IMR-90 (cell line): ENCODE results near the gene SBSN. TPM values are rescaled to one million over a fixed set of nuclear protein-coding genes. Genes with fewer than 3 reads are reported as not detected.

ENCODE experiments used
- ATAC-seq: fragments of 200-7000 bp; cut with Tn5 transposase; 2 replicates; pipeline ENCODE4 v1.9.1; 2020; ENCODE audit warnings: low read depth, mild to moderate bottlenecking, moderate library complexity
- BruUV-seq: library from RNA; stranded (reverse); fragments of 400-500 nt; replicated peaks from 2 replicates; lab custom pipeline; 2021; lab: Mats Ljungman, UMichigan
- CTCF ChIA-PET: fragments of 300-600 bp; formaldehyde crosslinking; extraction: SDS; loops from one replicate; lab custom pipeline; 2021; ENCODE audit warnings: antibody characterized with exemption; lab: Yijun Ruan, JAX
- POLR2A ChIA-PET: fragments of 300-600 bp; sonication (Branson Sonifier 250); formaldehyde crosslinking; loops from one replicate; lab custom pipeline; 2022; ENCODE audit warnings: antibody characterized with exemption; ENCODE audit not compliant: unreplicated experiment; lab: Charles Lee
- DNase-seq: peaks from one replicate; pipeline ENCODE4 v3.0.0; 2013
- H2AFZ ChIP-seq: replicated peaks from 2 replicates; pipeline ENCODE3; 2013; ENCODE audit warnings: low read length, mild to moderate bottlenecking; ENCODE audit not compliant: poor library complexity
- H2AK5ac ChIP-seq: 2 replicates; pipeline ENCODE4 v1.6.1; 2013; ENCODE audit warnings: low read depth, low read length, inconsistent platforms
- H2AK9ac ChIP-seq: replicated peaks from 2 replicates; pipeline ENCODE3; 2013; ENCODE audit warnings: mild to moderate bottlenecking, low read depth, low read length, moderate library complexity; ENCODE audit not compliant: poor library complexity
- H2BK120ac ChIP-seq: 2 replicates; pipeline ENCODE4 v1.6.1; 2013; ENCODE audit warnings: low read depth, low read length, inconsistent platforms
- H2BK15ac ChIP-seq: 3 replicates; pipeline ENCODE4 v1.6.1; 2013; ENCODE audit warnings: low read depth, low read length, inconsistent platforms
- H2BK20ac ChIP-seq: 2 replicates; pipeline ENCODE4 v1.6.1; 2013; ENCODE audit warnings: low read depth, mild to moderate bottlenecking, inconsistent platforms, low read length, moderate library complexity
- H2BK5ac ChIP-seq: 2 replicates; pipeline ENCODE4 v1.6.1; 2013; ENCODE audit warnings: mild to moderate bottlenecking, low read depth, low read length, inconsistent platforms; ENCODE audit not compliant: poor library complexity, severe bottlenecking
- H3K14ac ChIP-seq: replicated peaks from 2 replicates; pipeline ENCODE4 v1.6.1; 2013; ENCODE audit warnings: low read depth, low read length, inconsistent platforms
- H3K18ac ChIP-seq: 2 replicates; pipeline ENCODE4 v1.6.1; 2013; ENCODE audit warnings: low read depth, low read length, control low read depth
- H3K23ac ChIP-seq: 2 replicates; pipeline ENCODE4 v1.6.1; 2013; ENCODE audit warnings: low read depth, low read length, inconsistent platforms
- H3K27ac ChIP-seq: 2 replicates; pipeline ENCODE4 v1.5.1; 2013; ENCODE audit warnings: mild to moderate bottlenecking, control low read depth, low read length; ENCODE audit not compliant: insufficient read depth
- H3K27me3 ChIP-seq: 2 replicates; pipeline ENCODE4 v1.6.1; 2013; ENCODE audit warnings: low read length; ENCODE audit not compliant: control insufficient read depth, insufficient read depth
- H3K36me3 ChIP-seq: 2 replicates; pipeline ENCODE4 v1.6.1; 2013; ENCODE audit warnings: low read length, mixed read lengths; ENCODE audit not compliant: control insufficient read depth, insufficient read depth
- H3K4ac ChIP-seq: 2 replicates; pipeline ENCODE4 v1.6.1; 2013; ENCODE audit warnings: low read depth, low read length, inconsistent platforms
- H3K4me1 ChIP-seq: 2 replicates; pipeline ENCODE4 v1.6.1; 2013; ENCODE audit warnings: low read length, mixed read lengths; ENCODE audit not compliant: control insufficient read depth, insufficient read depth
- H3K4me2 ChIP-seq: 2 replicates; pipeline ENCODE4 v1.6.1; 2013; ENCODE audit warnings: low read depth, mild to moderate bottlenecking, control low read depth, low read length, moderate library complexity
- H3K4me3 ChIP-seq: 2 replicates; pipeline ENCODE4 v1.5.1; 2013; ENCODE audit warnings: low read depth, mild to moderate bottlenecking, control low read depth, low read length, moderate library complexity; ENCODE audit not compliant: insufficient read depth
- H3K56ac ChIP-seq: 2 replicates; pipeline ENCODE4 v1.6.1; 2013; ENCODE audit warnings: low read length, inconsistent platforms; ENCODE audit not compliant: insufficient read depth; ENCODE audit errors: extremely low read depth
- H3K79me1 ChIP-seq, 2 experiments: 2 replicates each; pipeline ENCODE4 v1.6.1; 2013; ENCODE audit warnings: low read length in 2 of 2, inconsistent platforms in 1 of 2, low read depth in 1 of 2
- H3K9ac ChIP-seq: 2 replicates; pipeline ENCODE4 v1.6.1; 2013; ENCODE audit warnings: low read depth, low read length, control low read depth
- H3K9me1 ChIP-seq: 2 replicates; pipeline ENCODE4 v1.6.1; 2013; ENCODE audit warnings: low read length, inconsistent platforms; ENCODE audit not compliant: insufficient read depth
- H3K9me3 ChIP-seq: 2 replicates; pipeline ENCODE4 v1.6.1; 2013; ENCODE audit warnings: low read length; ENCODE audit not compliant: control insufficient read depth, insufficient read depth
- H4K20me1 ChIP-seq: 2 replicates; pipeline ENCODE4 v1.6.1; 2013; ENCODE audit warnings: low read length, inconsistent platforms; ENCODE audit not compliant: insufficient read depth
- H4K5ac ChIP-seq: 2 replicates; pipeline ENCODE4 v1.6.1; 2013; ENCODE audit warnings: mild to moderate bottlenecking, low read depth, low read length, control low read depth
- H4K8ac ChIP-seq, 2 experiments: 2 replicates each; pipeline ENCODE4 v1.6.1; 2013; ENCODE audit warnings: low read depth in 2 of 2, low read length in 2 of 2, control low read depth in 1 of 2, inconsistent platforms in 1 of 2
- H4K91ac ChIP-seq: 2 replicates; pipeline ENCODE4 v1.6.1; 2013; ENCODE audit warnings: low read depth, low read length, inconsistent platforms; ENCODE audit not compliant: insufficient read depth
- FOS ChIP-seq: fragments of 150-350 bp; IDR thresholded peaks from 2 replicates; pipeline ENCODE4 v1.6.1; 2016; ENCODE audit warnings: low read depth, low read length
- MAFK ChIP-seq: IDR thresholded peaks from 2 replicates; pipeline ENCODE4 v1.6.1; 2012; ENCODE audit warnings: low read depth, low read length, improper control_type of control experiment
- RFX5 ChIP-seq: IDR thresholded peaks from 2 replicates; pipeline ENCODE4 v1.8.0; 2012; ENCODE audit warnings: low read depth, mild to moderate bottlenecking, low read length, moderate library complexity
- SMC3 ChIP-seq: fragments of 150-350 bp; IDR thresholded peaks from 2 replicates; pipeline ENCODE4 v1.6.1; 2016; ENCODE audit warnings: low read depth, mild to moderate bottlenecking, antibody characterized with exemption, low read length, moderate library complexity
- WGBS, 2 experiments: methylation state at CpG; one replicate each; pipeline versions ENCODE4 v1.1.5 to v1.1.7; 2013; ENCODE audit warnings: missing lambda C conversion rate in 2 of 2; ENCODE audit not compliant: insufficient read length in 1 of 2; ENCODE audit errors: extremely low coverage in 2 of 2; 5-methylcytosine and 5-hydroxymethylcytosine counted together
- dilution Hi-C: fragments of 300-500 bp; cut with HindIII; formaldehyde crosslinking; loops from one replicate; pipeline ENCODE4 v1.14.3; 2018; ENCODE audit warnings: low sequenced_read_pairs; ENCODE audit not compliant: unreplicated experiment
- in situ Hi-C: fragments of 300-500 bp; cut with MboI; formaldehyde crosslinking; loops from 3 replicates; pipeline ENCODE4 v1.14.3; 2019; ENCODE audit warnings: low sequenced_read_pairs, inconsistent platforms, mixed read lengths
- intact Hi-C: fragments of 100-400 bp; cut with micrococcal nuclease; formaldehyde crosslinking; loops from 2 replicates; pipeline ENCODE4 v1.10.0; 2022
- polyA plus RNA-seq, 3 experiments: library from polyadenylated mRNA; depleted of rRNA; stranded (reverse); fragments of >200 nt; gene quantifications; 2 replicates each; pipeline ENCODE4 v1.2.3, GENCODE V29; 2012; ENCODE audit warnings: low replicate concordance in 1 of 3
- total RNA-seq: library from RNA; depleted of rRNA; stranded (reverse); fragments of >200 nt; gene quantifications from 2 replicates; pipeline ENCODE4 v1.2.3, GENCODE V29; 2012
- TF ChIP-seq, protein P1 (sequence below): fragments of 150-350 bp; IDR thresholded peaks from 2 replicates; pipeline ENCODE4 v1.6.1; 2017; ENCODE audit warnings: mild to moderate bottlenecking, antibody characterized with exemption, low read length, low read depth

The SBSN gene
- total and polyA plus RNA-seq, 2 of the 4 experiments (the other 2 are of a cell fraction) = 0.72 to 6.4 TPM

- intact Hi-C loops = no loop called here
- Histone ChIP-seq H4K8ac (no peak overlapping the region), H2AFZ (no peak overlapping the region), H3K36me3 (no peaks in the 10 kb centered on the region), H2AK9ac (no peak overlapping the region), H3K4ac (no peak overlapping the region), H3K56ac (no peak overlapping the region), H2BK5ac (no peak overlapping the region), H2BK20ac (peak overlapping the region; percentile 59; the same call in 1 of the 2 replicates), H3K27ac (no peak overlapping the region), H4K20me1 (no peaks in the 10 kb centered on the region), H3K9ac (no peak overlapping the region), H3K9me1 (peaks cover 16% of the 10 kb centered on the region), H3K18ac (no peak overlapping the region), H2AK5ac (no peak overlapping the region), H3K4me1 (peaks cover 12% of the 10 kb centered on the region), H3K14ac (no peak overlapping the region), H2BK120ac (0 out of 2 replicates have a peak overlapping the region, but pooled peaks have one; percentile 38), H2BK15ac (peak overlapping the region; percentile 29; the same call in 1 of the 3 replicates), H3K27me3 (peaks cover 16% of the 10 kb centered on the region; the same call in 1 of the 2 replicates), H3K23ac (no peak overlapping the region), H3K4me3 (no peak overlapping the region), H4K5ac (no peak overlapping the region), H3K9me3 (no peaks in the 10 kb centered on the region), H3K4me2 (no peak overlapping the region), H4K91ac (no peak overlapping the region), H3K79me1 (0 out of 4 replicates have a peak, but pooled peaks cover 0 to 3% of the 10 kb centered on the region in 2 experiments)
- no peak for DNase-seq
- ATAC-seq = no peak
- TF ChIP-seq, protein P1, sequence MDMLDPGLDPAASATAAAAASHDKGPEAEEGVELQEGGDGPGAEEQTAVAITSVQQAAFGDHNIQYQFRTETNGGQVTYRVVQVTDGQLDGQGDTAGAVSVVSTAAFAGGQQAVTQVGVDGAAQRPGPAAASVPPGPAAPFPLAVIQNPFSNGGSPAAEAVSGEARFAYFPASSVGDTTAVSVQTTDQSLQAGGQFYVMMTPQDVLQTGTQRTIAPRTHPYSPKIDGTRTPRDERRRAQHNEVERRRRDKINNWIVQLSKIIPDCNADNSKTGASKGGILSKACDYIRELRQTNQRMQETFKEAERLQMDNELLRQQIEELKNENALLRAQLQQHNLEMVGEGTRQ = no peak
- TF ChIP-seq MAFK = no peak
- no peak for TF ChIP-seq FOS
- no peak for TF ChIP-seq RFX5
- TF ChIP-seq SMC3 = no peak
- dilution Hi-C loops = no loop called here
- in situ Hi-C loops = no loop called here
- no CpG with 5 or more reads among the region's 3 CpGs for WGBS, 2 experiments
- CTCF ChIA-PET = no interaction called here
- POLR2A ChIA-PET = no interaction called here
- no TSS peak for BruUV-seq
These were observed 11.8 kb downstream of the SBSN start for GRCh38 chr19:35516310-35516709.
